Activated effector memory CD4-positive, alpha-beta T cell treated with anti-CD3 and anti-CD28 coated beads, Interleukin-2, amount 50 U/mL, for 16 hours (primary cell): ENCODE data around the gene PAQR8.

Experiments used
- DNase-seq: peaks from one replicate; pipeline ENCODE4 v3.0.0-alpha.2; 2020

Gene PAQR8

DNA sequence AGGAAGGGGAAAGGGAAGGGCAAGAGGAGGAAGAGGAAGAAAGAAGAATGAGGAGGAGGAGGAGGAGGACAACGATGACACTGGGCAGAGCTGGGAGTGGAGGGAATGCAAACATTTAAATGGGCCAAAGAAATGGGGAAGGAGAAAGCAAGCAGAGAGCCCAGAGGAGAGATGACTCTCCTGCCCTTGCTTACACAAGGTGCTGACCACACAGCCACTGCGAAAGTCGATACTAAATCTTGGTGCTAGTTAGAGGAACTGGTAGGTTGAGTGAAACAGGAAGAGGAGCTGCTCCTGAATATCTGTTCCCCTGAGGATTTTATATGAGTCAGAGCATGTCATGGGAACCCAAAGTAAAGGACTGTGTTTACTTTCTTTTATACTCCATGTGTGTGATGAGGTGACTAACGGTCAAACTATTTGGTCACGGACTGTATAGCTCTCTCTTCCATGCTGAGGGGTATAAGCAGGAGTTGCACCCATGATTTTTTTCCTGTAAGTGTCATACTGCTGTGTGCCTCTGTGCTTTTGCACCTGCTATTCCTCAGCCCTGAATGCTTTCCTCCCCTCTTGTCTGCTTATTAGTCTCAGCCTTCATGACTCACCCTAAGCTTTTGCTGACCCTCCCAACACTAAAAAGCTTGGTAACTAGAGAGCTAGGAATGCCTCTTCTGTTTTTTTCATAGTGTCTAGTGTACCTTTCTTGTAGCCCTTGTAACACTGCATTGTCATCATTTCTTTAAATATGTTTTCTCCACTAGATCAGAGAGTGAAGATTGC, 9.5 kb upstream of the PAQR8 start:
- DNase-seq: no peak

DNA sequence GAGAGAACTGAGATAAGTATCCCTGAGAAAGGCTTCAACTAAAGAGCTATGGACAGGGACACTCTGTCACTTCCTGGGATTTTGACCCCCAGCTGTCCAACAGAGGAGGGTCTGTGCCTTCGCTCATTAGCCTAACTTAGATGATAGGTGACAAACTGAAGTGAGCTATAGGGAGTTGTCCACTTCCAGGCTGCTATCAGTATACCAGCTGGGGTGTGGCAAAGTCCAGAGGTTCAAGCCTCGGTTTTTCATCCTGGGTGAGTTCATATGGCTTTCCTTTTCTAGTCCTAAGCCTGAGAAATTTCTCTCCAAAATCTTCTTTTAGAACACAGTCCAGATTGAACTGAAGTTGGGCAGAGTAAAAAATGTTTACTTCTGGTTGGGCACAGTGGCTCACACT, 5.9 kb upstream of the PAQR8 start:
- no peak for DNase-seq

- no peak for DNase-seq
Observed at GRCh38 chr6:52359403-52359802, 2.5 kb upstream of the PAQR8 start.

GRCh38 chr6:52360028-52360427, 1.9 kb upstream of the PAQR8 start:
- no peak for DNase-seq

DNA sequence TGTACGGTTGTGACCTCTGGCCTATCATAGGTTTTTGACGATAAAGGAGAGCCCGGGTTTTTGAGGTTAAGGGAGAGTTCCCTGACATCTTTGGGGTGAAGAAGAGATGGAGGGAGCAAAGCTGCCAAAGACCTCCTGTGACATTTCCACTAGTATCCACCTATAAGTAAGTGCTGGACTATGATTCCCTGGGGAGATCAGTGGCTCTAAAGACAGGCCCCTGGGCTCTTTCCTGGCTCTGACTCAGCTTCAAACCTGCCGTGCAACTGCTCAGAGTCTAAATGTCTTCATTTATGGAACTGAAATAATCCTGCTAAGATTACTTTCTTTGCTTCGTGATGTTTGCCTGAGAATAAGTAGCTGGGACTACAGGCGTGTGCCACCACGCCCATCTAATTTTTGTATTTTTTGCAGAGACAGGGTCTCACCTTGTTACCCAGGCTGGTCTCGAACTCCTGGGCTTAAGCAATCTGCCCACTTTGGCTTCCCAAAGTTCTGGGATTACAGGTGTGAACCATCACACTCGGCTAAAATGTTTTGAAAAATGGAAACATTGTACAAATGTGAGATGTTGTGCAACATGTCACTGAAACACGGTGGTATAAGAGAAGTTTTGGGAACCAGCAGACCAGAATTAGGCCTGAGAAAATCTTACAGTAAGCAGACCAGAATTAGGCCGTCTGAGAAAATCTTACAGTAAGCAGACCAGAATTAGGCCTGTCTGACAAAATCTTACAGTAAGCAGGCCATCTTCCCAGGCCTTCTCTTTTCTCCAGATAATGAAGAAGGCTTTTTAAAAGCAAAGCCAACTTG, 1.1 kb upstream of the PAQR8 start:
- no peak for DNase-seq

- peak; percentile 67 for DNase-seq
Observed at GRCh38 chr6:52361414-52361944, 472 bp upstream of the PAQR8 start.

DNA sequence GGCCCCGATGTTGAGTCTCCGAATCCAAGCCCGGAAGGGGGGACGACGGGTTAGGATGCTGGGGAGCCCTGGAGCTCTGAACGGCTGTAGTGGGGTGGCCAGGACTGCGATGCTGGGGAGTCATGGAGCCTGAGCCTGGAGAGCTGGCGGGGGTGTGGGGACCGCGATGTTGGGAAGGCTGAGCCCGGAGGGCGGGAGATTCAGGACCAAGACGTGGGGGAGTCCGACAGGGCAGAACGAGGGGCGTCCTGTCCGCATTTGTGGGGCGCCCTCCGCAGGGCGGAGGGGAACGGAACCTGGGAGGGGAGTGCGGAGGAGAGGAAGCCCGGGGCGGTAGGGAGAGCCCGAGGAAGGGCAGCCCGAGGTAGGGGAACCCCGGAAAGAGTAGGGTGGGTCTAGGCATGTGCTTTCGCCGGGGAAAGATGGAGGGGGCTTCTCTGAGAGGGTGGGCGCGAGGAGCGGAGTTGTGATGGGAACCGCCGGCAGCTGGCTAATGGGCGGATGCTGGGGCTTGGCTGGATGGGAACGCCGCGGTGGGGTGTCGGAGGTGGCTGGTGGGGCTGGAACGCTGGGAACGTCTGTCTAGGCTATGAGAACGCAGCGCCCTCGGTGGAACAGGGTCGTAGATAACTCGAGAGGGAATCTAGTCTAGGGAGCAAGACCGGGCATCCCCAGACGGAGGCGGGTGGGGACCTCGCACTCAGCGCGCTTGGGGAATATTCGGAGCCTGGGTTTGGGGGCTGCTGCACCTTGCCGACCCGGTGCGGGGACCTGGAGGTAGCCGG, 684 bp downstream of the PAQR8 start:
- DNase-seq: peak; percentile 81

DNA sequence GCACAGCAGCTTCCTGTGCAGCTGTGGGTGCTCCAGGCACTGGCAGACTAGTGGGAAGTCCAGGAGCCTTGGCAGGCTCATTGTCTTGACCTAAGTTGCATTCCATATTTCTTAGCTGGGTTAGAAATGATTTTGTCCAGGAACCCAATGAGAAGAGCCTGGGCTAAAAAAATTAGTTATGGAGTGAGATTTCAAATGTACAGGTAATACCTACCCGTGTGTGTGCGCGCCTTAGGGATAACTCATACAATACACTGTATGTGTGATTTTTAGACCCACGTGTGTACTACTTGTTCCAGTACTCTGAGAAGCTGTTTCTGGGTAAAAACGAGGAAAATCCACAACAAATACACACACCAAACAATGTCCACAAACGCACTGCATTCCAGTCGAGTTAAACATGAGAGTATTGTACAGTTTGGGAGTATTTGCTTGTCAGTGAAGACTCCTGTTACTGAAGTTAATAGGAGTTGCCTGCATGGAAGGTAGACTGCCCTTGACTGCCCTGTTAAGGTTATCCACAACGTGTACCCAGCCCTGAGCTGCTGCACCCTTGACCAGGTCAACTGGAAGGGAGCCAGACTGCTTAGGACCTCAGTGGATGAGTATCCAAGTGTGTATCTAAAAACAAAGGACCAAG, 1.4 kb downstream of the PAQR8 start:
- no peak for DNase-seq

- no peak for DNase-seq
Observed at GRCh38 chr6:52364480-52365166, 2.7 kb downstream of the PAQR8 start.

DNA sequence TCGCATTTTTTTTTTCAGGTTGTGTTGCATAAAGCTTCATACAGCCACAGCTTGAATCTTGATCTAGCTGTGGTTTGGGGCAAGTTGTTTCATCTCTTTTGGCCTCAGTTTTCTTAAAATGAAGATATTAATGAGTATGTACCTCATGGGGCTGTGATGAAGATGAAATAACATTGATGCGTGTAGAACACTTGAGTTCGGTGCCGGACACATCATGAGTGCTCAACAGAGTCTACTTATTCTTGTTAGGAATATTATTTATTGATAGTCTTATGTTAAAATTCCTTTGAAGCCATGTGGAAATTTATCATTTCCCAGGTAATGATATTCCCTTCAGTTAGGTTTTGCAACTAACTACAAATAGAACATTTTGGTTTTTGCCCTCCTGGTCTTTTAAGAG, 3.4 kb downstream of the PAQR8 start:
- no peak for DNase-seq

- no peak for DNase-seq
Observed at GRCh38 chr6:52365866-52366540, 4.1 kb downstream of the PAQR8 start.

DNA sequence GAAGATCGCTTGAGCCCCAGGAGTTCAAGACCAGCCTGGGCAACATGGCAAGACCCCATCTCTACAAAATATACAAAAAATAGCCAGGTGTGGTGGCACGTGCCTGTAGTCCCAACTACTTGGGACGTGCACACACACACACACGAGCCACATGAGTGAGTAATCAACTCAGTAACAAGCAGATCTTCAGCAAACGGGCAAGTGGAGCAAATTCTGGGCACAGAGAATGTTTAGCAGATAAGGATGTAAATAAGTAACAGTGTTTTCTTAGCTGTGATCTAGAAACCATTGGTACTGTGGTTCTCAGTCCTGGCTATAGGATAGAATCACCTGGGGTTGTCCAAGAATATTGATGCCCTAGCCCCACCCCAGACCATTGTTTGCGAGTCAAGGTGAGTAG, 6.1 kb downstream of the PAQR8 start:
- DNase-seq: no peak

DNA sequence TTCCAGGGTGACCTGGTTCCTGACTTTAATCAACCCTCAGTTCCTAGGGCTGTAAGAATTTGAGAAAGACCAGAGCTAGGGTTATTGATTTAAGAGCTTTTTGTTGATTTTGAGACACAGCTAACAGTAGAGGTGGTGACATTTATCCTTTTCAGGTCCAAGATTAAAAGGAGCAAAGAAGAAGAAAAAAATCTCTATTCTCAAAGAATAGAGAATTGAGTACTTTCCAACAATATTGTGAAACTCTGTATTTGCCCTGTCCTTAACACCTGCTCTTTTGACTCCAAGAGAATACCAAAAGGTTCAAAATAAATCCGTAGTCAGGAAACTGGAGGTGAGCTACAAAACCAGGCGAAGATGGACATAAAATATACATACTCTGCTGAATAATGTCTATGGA, 7.3 kb downstream of the PAQR8 start:
- no peak for DNase-seq

DNA sequence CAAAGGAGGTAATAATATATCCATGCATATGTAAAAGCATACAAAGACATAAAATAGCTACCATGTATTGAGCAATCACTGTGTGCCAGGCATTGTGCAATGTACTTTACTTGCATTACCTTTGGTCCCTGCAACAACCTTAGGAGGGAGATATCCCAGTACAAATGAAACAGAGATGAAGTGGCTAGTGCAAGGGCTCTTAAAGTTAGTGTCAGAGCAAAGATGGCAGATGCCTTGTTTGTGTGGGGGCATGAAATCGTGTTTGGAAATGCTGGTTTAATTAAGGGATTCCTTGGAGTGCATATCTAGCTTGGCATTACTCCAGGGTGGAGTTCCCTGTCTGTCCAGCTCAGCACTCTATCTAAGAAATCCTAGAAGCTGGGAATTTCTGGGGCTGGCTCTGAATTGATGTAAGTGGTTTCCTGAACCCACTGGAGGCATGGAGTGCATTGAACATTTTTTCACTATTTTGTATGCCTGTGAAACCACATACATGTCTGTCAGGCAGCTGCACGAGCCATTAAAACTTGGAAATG, 9.8 kb downstream of the PAQR8 start:
- DNase-seq: no peak

- DNase-seq: no peak
Observed at GRCh38 chr6:52373151-52373690, 11.3 kb downstream of the PAQR8 start.

GRCh38 chr6:52374247-52374646, 12.3 kb downstream of the PAQR8 start:
- no peak for DNase-seq

- no peak for DNase-seq
Observed at GRCh38 chr6:52375780-52376556, 14.0 kb downstream of the PAQR8 start.

DNA sequence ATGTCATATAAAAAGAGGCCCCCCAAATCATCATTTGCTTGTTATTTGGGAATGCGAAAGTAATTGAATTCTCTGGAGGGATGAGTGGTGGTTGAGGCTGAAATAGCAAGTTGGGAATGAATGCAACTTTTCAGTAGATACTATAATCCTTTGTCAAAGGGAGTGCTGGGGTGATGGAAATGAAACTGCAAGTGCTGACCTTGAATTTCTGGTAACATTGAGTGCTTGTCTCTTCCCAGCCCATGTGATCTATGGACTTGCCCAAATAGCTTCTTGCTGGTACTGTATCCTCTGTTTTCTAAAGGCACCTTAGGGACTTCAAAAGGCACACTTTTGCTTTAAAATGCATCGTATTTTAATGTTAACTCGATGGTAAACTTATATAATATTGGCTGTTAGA, 14.8 kb downstream of the PAQR8 start:
- no peak for DNase-seq

GRCh38 chr6:52377538-52378221, 15.7 kb downstream of the PAQR8 start:
- no peak for DNase-seq

GRCh38 chr6:52381249-52381648, 19.3 kb downstream of the PAQR8 start:
- DNase-seq: no peak
